ENCODE measurements around the gene ASCL5.

Gene ASCL5

GRCh38 chr1:201104141-201104540 is 22.8 kb downstream of the ASCL5 start:
- H3K9ac ChIP-seq (ENCODE audit: low read length) = no peak overlapping the region
- no peaks in the 10 kb centered on the region for H3K36me3 ChIP-seq (ENCODE audit: control insufficient read depth, insufficient read depth, low read length, severe bottlenecking)
- H3K9me3 ChIP-seq (ENCODE audit: control insufficient read depth, low read length) = no peaks in the 10 kb centered on the region
- peaks cover 55% of the 10 kb centered on the region for H3K27me3 ChIP-seq (replicated peaks; ENCODE audit: control insufficient read depth, insufficient read depth, low read length)
- no peaks in the 10 kb centered on the region for H3K4me1 ChIP-seq (ENCODE audit: control insufficient read depth, insufficient read depth, low read length)
- H3K4me3 ChIP-seq (ENCODE audit: low read length) = no peak overlapping the region
- no peak for DNase-seq (ENCODE audit: low read depth)

GRCh38 chr1:201103666-201104065 is 23.3 kb downstream of the ASCL5 start:
- H3K9me3 ChIP-seq (ENCODE audit: control insufficient read depth, low read length) = no peaks in the 10 kb centered on the region
- H3K4me3 ChIP-seq (ENCODE audit: low read length) = no peak overlapping the region
- DNase-seq (ENCODE audit: low read depth) = no peak
- peaks cover 58% of the 10 kb centered on the region for H3K27me3 ChIP-seq (replicated peaks; ENCODE audit: control insufficient read depth, insufficient read depth, low read length)
- H3K4me1 ChIP-seq (ENCODE audit: control insufficient read depth, insufficient read depth, low read length) = no peaks in the 10 kb centered on the region
- no peaks in the 10 kb centered on the region for H3K36me3 ChIP-seq (ENCODE audit: control insufficient read depth, insufficient read depth, low read length, severe bottlenecking)
- no peak overlapping the region for H3K9ac ChIP-seq (ENCODE audit: low read length)

- no peak overlapping the region for H3K4me3 ChIP-seq (ENCODE audit: low read length)
- H3K27me3 ChIP-seq (replicated peaks; ENCODE audit: control insufficient read depth, insufficient read depth, low read length) = peaks cover 64% of the 10 kb centered on the region
- H3K36me3 ChIP-seq (ENCODE audit: control insufficient read depth, insufficient read depth, low read length, severe bottlenecking) = no peaks in the 10 kb centered on the region
- H3K9ac ChIP-seq (ENCODE audit: low read length) = no peak overlapping the region
- H3K9me3 ChIP-seq (ENCODE audit: control insufficient read depth, low read length) = no peaks in the 10 kb centered on the region
- no peak for DNase-seq (ENCODE audit: low read depth)
- H3K4me1 ChIP-seq (ENCODE audit: control insufficient read depth, insufficient read depth, low read length) = no peaks in the 10 kb centered on the region
These were observed 26.6 kb downstream of the ASCL5 start for GRCh38 chr1:201100169-201100930.

GRCh38 chr1:201098992-201099677 is 27.8 kb downstream of the ASCL5 start:
- H3K9me3 ChIP-seq (ENCODE audit: control insufficient read depth, low read length) = no peaks in the 10 kb centered on the region
- no peak overlapping the region for H3K9ac ChIP-seq (ENCODE audit: low read length)
- H3K27me3 ChIP-seq (replicated peaks; ENCODE audit: control insufficient read depth, insufficient read depth, low read length) = peaks cover 55% of the 10 kb centered on the region
- no peak overlapping the region for H3K4me3 ChIP-seq (ENCODE audit: low read length)
- H3K36me3 ChIP-seq (ENCODE audit: control insufficient read depth, insufficient read depth, low read length, severe bottlenecking) = no peaks in the 10 kb centered on the region
- H3K4me1 ChIP-seq (ENCODE audit: control insufficient read depth, insufficient read depth, low read length) = no peaks in the 10 kb centered on the region
- no peak for DNase-seq (ENCODE audit: low read depth)

GRCh38 chr1:201096977-201097856 is 29.8 kb downstream of the ASCL5 start:
- no peaks in the 10 kb centered on the region for H3K9me3 ChIP-seq (ENCODE audit: control insufficient read depth, low read length)
- H3K4me3 ChIP-seq (ENCODE audit: low read length) = no peak overlapping the region
- DNase-seq (ENCODE audit: low read depth) = no peak
- peaks cover 70% of the 10 kb centered on the region for H3K27me3 ChIP-seq (replicated peaks; ENCODE audit: control insufficient read depth, insufficient read depth, low read length)
- H3K4me1 ChIP-seq (ENCODE audit: control insufficient read depth, insufficient read depth, low read length) = no peaks in the 10 kb centered on the region
- H3K36me3 ChIP-seq (ENCODE audit: control insufficient read depth, insufficient read depth, low read length, severe bottlenecking) = no peaks in the 10 kb centered on the region
- H3K9ac ChIP-seq (ENCODE audit: low read length) = no peak overlapping the region

GRCh38 chr1:201096041-201096461 is 30.9 kb downstream of the ASCL5 start:
- Histone ChIP-seq H3K4me3 (ENCODE audit: low read length) (no peak overlapping the region), H3K4me1 (ENCODE audit: control insufficient read depth, insufficient read depth, low read length) (no peaks in the 10 kb centered on the region), H3K36me3 (ENCODE audit: control insufficient read depth, insufficient read depth, low read length, severe bottlenecking) (no peaks in the 10 kb centered on the region), H3K9ac (ENCODE audit: low read length) (no peak overlapping the region), H3K9me3 (ENCODE audit: control insufficient read depth, low read length) (no peaks in the 10 kb centered on the region), H3K27me3 (replicated peaks; ENCODE audit: control insufficient read depth, insufficient read depth, low read length) (peaks cover 74% of the 10 kb centered on the region)
- DNase-seq (ENCODE audit: low read depth) = no peak

- H3K36me3 ChIP-seq (ENCODE audit: control insufficient read depth, insufficient read depth, low read length, severe bottlenecking) = no peaks in the 10 kb centered on the region
- H3K9me3 ChIP-seq (ENCODE audit: control insufficient read depth, low read length) = no peaks in the 10 kb centered on the region
- H3K27me3 ChIP-seq (replicated peaks; ENCODE audit: control insufficient read depth, insufficient read depth, low read length) = peaks cover 72% of the 10 kb centered on the region
- DNase-seq (ENCODE audit: low read depth) = no peak
- H3K4me1 ChIP-seq (ENCODE audit: control insufficient read depth, insufficient read depth, low read length) = no peaks in the 10 kb centered on the region
- no peak overlapping the region for H3K4me3 ChIP-seq (ENCODE audit: low read length)
- H3K9ac ChIP-seq (ENCODE audit: low read length) = no peak overlapping the region
These were observed 31.4 kb downstream of the ASCL5 start for GRCh38 chr1:201095581-201095980.

GRCh38 chr1:201094832-201095231 is 32.2 kb downstream of the ASCL5 start:
- no peaks in the 10 kb centered on the region for H3K36me3 ChIP-seq (ENCODE audit: control insufficient read depth, insufficient read depth, low read length, severe bottlenecking)
- no peak overlapping the region for H3K4me3 ChIP-seq (ENCODE audit: low read length)
- DNase-seq (ENCODE audit: low read depth) = no peak
- H3K27me3 ChIP-seq (replicated peaks; ENCODE audit: control insufficient read depth, insufficient read depth, low read length) = peaks cover 64% of the 10 kb centered on the region
- no peaks in the 10 kb centered on the region for H3K4me1 ChIP-seq (ENCODE audit: control insufficient read depth, insufficient read depth, low read length)
- H3K9ac ChIP-seq (ENCODE audit: low read length) = no peak overlapping the region
- no peaks in the 10 kb centered on the region for H3K9me3 ChIP-seq (ENCODE audit: control insufficient read depth, low read length)

- DNase-seq (ENCODE audit: low read depth) = no peak
- no peaks in the 10 kb centered on the region for H3K9me3 ChIP-seq (ENCODE audit: control insufficient read depth, low read length)
These were observed 33.0 kb downstream of the ASCL5 start for GRCh38 chr1:201093962-201094361.

GRCh38 chr1:201093561-201093960 is 33.4 kb downstream of the ASCL5 start:
- H3K9me3 ChIP-seq (ENCODE audit: control insufficient read depth, low read length) = no peaks in the 10 kb centered on the region
- no peaks in the 10 kb centered on the region for H3K4me1 ChIP-seq (ENCODE audit: control insufficient read depth, insufficient read depth, low read length)
- H3K9ac ChIP-seq (ENCODE audit: low read length) = no peak overlapping the region
- no peak overlapping the region for H3K4me3 ChIP-seq (ENCODE audit: low read length)
- no peaks in the 10 kb centered on the region for H3K36me3 ChIP-seq (ENCODE audit: control insufficient read depth, insufficient read depth, low read length, severe bottlenecking)
- peaks cover 52% of the 10 kb centered on the region for H3K27me3 ChIP-seq (replicated peaks; ENCODE audit: control insufficient read depth, insufficient read depth, low read length)
- DNase-seq (ENCODE audit: low read depth) = no peak

More at GRCh38 chr1:201093962-201094361, 33.0 kb downstream of the ASCL5 start:
- H3K9ac ChIP-seq (ENCODE audit: low read length) = no peak overlapping the region
- no peaks in the 10 kb centered on the region for H3K36me3 ChIP-seq (ENCODE audit: control insufficient read depth, insufficient read depth, low read length, severe bottlenecking)
- H3K27me3 ChIP-seq (replicated peaks; ENCODE audit: control insufficient read depth, insufficient read depth, low read length) = peaks cover 56% of the 10 kb centered on the region
- H3K4me1 ChIP-seq (ENCODE audit: control insufficient read depth, insufficient read depth, low read length) = no peaks in the 10 kb centered on the region
- H3K4me3 ChIP-seq (ENCODE audit: low read length) = no peak overlapping the region

- Histone ChIP-seq H3K4me1 (ENCODE audit: control insufficient read depth, insufficient read depth, low read length) (no peaks in the 10 kb centered on the region), H3K36me3 (ENCODE audit: control insufficient read depth, insufficient read depth, low read length, severe bottlenecking) (no peaks in the 10 kb centered on the region), H3K9me3 (ENCODE audit: control insufficient read depth, low read length) (no peaks in the 10 kb centered on the region), H3K9ac (ENCODE audit: low read length) (no peak overlapping the region), H3K4me3 (ENCODE audit: low read length) (no peak overlapping the region), H3K27me3 (replicated peaks; ENCODE audit: control insufficient read depth, insufficient read depth, low read length) (peaks cover 51% of the 10 kb centered on the region)
- DNase-seq (ENCODE audit: low read depth) = no peak
These were observed 34.2 kb downstream of the ASCL5 start for GRCh38 chr1:201092738-201093137.
